DND-41 (cell line): ENCODE data around the gene LAMC3.

Source experiments
- ATAC-seq: fragments of 200-7000 bp; cut with Tn5 transposase; 3 replicates; pipeline ENCODE4 v1.9.1; 2021; ENCODE audit warnings: low read depth; ENCODE audit not compliant: insufficient read depth
- DNase-seq: peaks from one replicate; pipeline ENCODE4 v3.0.0-alpha.2; 2020
- H2AFZ ChIP-seq: 2 replicates; pipeline ENCODE4 v1.6.0; 2012; ENCODE audit warnings: low read depth, low read length
- H3K27ac ChIP-seq: 2 replicates; pipeline ENCODE4 v1.5.1; 2012; ENCODE audit warnings: low read length, inconsistent platforms
- H3K27me3 ChIP-seq: fragments of 200-600 bp; sonication (generic); 2 replicates; pipeline ENCODE4 v1.6.0; 2012; ENCODE audit warnings: low read length, mild to moderate bottlenecking, inconsistent platforms; ENCODE audit not compliant: insufficient read depth, poor library complexity
- H3K36me3 ChIP-seq: 2 replicates; pipeline ENCODE4 v1.5.1; 2012; ENCODE audit warnings: low read length, inconsistent platforms; ENCODE audit not compliant: insufficient read depth
- H3K4me1 ChIP-seq: 2 replicates; pipeline ENCODE4 v1.5.1; 2012; ENCODE audit warnings: mild to moderate bottlenecking, low read length; ENCODE audit not compliant: insufficient read depth
- H3K4me2 ChIP-seq: 2 replicates; pipeline ENCODE4 v1.6.0; 2012; ENCODE audit warnings: mild to moderate bottlenecking, moderate library complexity, low read length, inconsistent platforms; ENCODE audit not compliant: insufficient read depth
- H3K4me3 ChIP-seq, 2 experiments: fragments of 200-600 bp in 1 of 2; shearing (Covaris generic) in 1 of 2; 2 replicates each; pipeline ENCODE4 v1.5.1; 2012 to 2016; ENCODE audit warnings: inconsistent platforms in 2 of 2, low read length in 2 of 2, mild to moderate bottlenecking in 2 of 2, low read depth in 1 of 2, moderate library complexity in 1 of 2
- H3K79me2 ChIP-seq: 2 replicates; pipeline ENCODE4 v1.6.0; 2012; ENCODE audit warnings: low read length, inconsistent platforms; ENCODE audit not compliant: insufficient read depth
- H3K9ac ChIP-seq: 2 replicates; pipeline ENCODE4 v1.6.0; 2012; ENCODE audit warnings: low read depth, mild to moderate bottlenecking, inconsistent platforms, low read length, moderate library complexity
- H3K9me3 ChIP-seq: 2 replicates; pipeline ENCODE4 v1.5.1; 2012; ENCODE audit warnings: low read length, moderate library complexity, mild to moderate bottlenecking, inconsistent platforms; ENCODE audit not compliant: insufficient read depth, severe bottlenecking
- H4K20me1 ChIP-seq: 2 replicates; pipeline ENCODE4 v1.6.0; 2012; ENCODE audit warnings: low read length; ENCODE audit not compliant: insufficient read depth
- EZH2 ChIP-seq: IDR thresholded peaks from 3 replicates; pipeline ENCODE4 v1.6.1; 2012; ENCODE audit warnings: borderline replicate concordance, low read depth, mild to moderate bottlenecking, moderate library complexity, low read length, inconsistent platforms; ENCODE audit not compliant: severe bottlenecking
- TF ChIP-seq, protein P1 (sequence below): IDR thresholded peaks from 2 replicates; pipeline ENCODE4 v1.5.1; 2012; ENCODE audit warnings: borderline replicate concordance, low read length, moderate library complexity, mild to moderate bottlenecking; ENCODE audit not compliant: poor library complexity, severe bottlenecking; ENCODE audit errors: extremely low read depth

Gene LAMC3

DNA sequence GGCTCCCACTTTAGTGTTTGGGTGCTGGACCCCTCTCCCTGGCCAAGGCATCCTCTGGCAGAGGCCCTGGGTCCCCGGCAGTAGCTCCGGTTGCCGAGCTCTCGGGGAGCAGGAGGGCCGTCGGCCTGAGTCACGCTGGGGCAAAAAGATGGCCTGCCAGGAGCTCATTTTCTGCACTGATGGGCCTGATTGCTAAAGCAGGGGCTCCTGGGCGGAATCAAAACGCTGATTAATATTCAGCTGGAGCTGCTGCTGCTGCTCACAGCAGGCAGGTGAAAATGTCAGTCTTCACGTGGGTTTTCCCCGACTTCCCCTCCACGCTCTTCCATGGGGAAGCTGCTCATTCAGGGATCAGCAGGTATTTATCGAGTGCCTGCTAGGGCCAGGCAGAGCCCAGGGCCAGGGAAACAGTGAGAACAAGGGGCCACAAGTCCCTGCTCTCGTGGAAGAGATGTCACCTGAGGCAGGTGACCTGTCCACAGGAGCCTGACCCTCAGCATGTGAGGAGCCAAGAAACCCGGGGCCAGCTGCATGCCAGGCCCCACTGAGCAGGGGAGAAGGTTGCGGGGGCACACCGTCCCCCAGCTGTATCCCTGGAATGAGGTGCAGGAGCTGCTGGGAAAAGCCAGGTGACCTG lies 22.1 kb downstream of the LAMC3 start:
- Histone ChIP-seq H3K4me1 (no peaks in the 10 kb centered on the region), H3K27me3 (no peaks in the 10 kb centered on the region), H4K20me1 (no peaks in the 10 kb centered on the region), H3K36me3 (no peaks in the 10 kb centered on the region), H3K4me3 (no peak overlapping the region), H3K27ac (no peak overlapping the region), H2AFZ (no peak overlapping the region), H3K79me2 (no peaks in the 10 kb centered on the region), H3K9ac (no peak overlapping the region), H3K4me2 (no peak overlapping the region), H3K9me3 (no peaks in the 10 kb centered on the region)
- ATAC-seq (no peak), DNase-seq (no peak)
- TF ChIP-seq, protein P1, sequence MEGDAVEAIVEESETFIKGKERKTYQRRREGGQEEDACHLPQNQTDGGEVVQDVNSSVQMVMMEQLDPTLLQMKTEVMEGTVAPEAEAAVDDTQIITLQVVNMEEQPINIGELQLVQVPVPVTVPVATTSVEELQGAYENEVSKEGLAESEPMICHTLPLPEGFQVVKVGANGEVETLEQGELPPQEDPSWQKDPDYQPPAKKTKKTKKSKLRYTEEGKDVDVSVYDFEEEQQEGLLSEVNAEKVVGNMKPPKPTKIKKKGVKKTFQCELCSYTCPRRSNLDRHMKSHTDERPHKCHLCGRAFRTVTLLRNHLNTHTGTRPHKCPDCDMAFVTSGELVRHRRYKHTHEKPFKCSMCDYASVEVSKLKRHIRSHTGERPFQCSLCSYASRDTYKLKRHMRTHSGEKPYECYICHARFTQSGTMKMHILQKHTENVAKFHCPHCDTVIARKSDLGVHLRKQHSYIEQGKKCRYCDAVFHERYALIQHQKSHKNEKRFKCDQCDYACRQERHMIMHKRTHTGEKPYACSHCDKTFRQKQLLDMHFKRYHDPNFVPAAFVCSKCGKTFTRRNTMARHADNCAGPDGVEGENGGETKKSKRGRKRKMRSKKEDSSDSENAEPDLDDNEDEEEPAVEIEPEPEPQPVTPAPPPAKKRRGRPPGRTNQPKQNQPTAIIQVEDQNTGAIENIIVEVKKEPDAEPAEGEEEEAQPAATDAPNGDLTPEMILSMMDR, result no peak
- TF ChIP-seq EZH2, result no peak

DNA sequence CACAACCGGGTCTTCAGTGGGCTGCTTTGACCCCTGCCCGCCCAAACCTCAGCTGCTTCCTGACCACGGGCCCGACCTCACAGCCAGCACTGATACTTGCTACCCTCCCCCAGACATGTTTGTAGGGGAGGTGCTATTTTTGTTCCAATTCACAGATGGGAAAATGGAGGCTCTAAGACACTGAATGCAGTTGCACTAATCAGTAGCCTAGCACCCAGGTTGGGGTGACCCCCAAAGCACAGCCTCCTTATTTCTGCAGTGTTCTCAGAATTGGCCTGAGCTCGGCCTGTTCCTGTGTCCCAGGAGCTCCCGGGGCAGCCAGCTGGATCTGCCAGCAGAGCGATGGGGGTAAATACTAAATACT lies 22.6 kb downstream of the LAMC3 start:
- Histone ChIP-seq H3K4me2 (no peak overlapping the region), H3K9ac (no peak overlapping the region), H2AFZ (no peak overlapping the region), H3K27me3 (no peaks in the 10 kb centered on the region), H3K27ac (no peak overlapping the region), H3K36me3 (no peaks in the 10 kb centered on the region), H3K9me3 (no peaks in the 10 kb centered on the region), H4K20me1 (no peaks in the 10 kb centered on the region), H3K79me2 (no peaks in the 10 kb centered on the region), H3K4me3 (no peak overlapping the region), H3K4me1 (no peaks in the 10 kb centered on the region)
- no peak for DNase-seq
- TF ChIP-seq, protein P1, result no peak
- no peak for TF ChIP-seq EZH2
- no peak for ATAC-seq

DNA sequence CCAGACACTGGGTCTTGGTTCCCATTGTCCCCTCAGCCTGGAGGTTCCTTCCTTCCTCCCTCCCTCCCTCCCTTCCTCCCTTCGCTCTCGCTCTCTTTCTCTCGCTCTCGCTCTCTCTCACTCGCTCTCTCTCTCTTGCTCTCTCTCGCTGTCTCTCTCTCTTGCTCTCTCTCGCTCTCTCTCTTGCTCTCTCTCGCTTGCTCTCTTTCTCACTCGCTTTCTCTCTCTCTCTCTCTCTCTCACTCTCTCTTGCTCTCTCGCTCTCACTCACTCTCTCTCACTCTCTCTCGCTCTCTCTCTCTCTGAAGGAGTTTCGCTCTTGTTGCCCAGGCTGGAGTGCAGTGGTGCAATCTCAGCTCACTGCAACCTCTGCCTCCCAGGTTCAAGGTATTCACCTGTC lies 23.4 kb downstream of the LAMC3 start:
- H2AFZ ChIP-seq, result no peak overlapping the region
- no peak for ATAC-seq
- no peaks in the 10 kb centered on the region for H3K4me1 ChIP-seq
- H3K79me2 ChIP-seq, result no peaks in the 10 kb centered on the region
- no peaks in the 10 kb centered on the region for H3K36me3 ChIP-seq
- no peaks in the 10 kb centered on the region for H4K20me1 ChIP-seq
- H3K9ac ChIP-seq, result no peak overlapping the region
- H3K4me3 ChIP-seq, result no peak overlapping the region
- H3K4me2 ChIP-seq, result no peak overlapping the region
- no peaks in the 10 kb centered on the region for H3K9me3 ChIP-seq
- no peak for DNase-seq
- no peaks in the 10 kb centered on the region for H3K27me3 ChIP-seq
- TF ChIP-seq EZH2, result no peak
- TF ChIP-seq, protein P1, result no peak
- H3K27ac ChIP-seq, result no peak overlapping the region
